GM12892 (cell line): ENCODE results near the gene GNAO1.

Experiments used
- POLR2A ChIP-seq: IDR thresholded peaks from 2 replicates; pipeline ENCODE4 v1.6.1; 2011; ENCODE audit warnings: low read depth, low read length, control low read depth
- POLR2AphosphoS5 ChIP-seq: IDR thresholded peaks from 2 replicates; pipeline ENCODE4 v1.6.1; 2011; ENCODE audit warnings: low read depth, low read length, control low read depth
- TAF1 ChIP-seq: IDR thresholded peaks from 2 replicates; pipeline ENCODE4 v1.6.1; 2011; ENCODE audit warnings: low read depth, mild to moderate bottlenecking, control low read depth, low read length, borderline replicate concordance

DNA sequence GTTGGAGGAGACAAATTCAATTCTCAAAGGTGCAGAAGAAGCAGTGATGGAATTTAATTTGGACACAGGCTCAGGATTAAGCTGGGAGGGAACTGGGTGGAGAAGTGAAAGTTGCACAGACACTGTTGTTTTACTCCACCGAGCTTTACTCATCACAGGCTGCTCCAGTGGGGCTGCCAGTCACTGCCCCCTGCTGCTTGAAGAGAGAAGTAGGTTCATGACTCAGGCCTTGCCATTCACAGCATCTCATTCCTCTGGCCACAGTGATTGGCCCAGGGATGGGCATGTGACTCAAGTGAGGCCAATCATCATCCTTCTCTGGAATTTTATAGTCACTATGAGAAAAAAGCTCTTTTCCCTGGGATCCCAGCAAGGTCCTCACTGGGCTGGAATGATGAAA is 11.8 kb downstream of the GNAO1 start:
- no peak for TF ChIP-seq POLR2A
- TF ChIP-seq POLR2AphosphoS5 = no peak
- no peak for TF ChIP-seq TAF1
